ENCODE results near the gene BCAS3. TPM values are rescaled to one million over a fixed set of nuclear protein-coding genes. Genes with fewer than 3 reads are reported as not detected.
A peak's percentile ranks its signal among the peaks of the same experiment; 100 is the strongest.

Gene BCAS3
- total RNA-seq: 10 to 100 TPM; 13.7 to 25.8 TPM

GRCh38 chr17:60677308-60678117 lies at the start of gene BCAS3:
Gene BCAS3, plus strand, starts transcription at chr17:60677851.
- Mint-ChIP-seq H3K4me1 (peaks cover 18% of the 10 kb centered on the region), H3K27me3 (no peaks in the 10 kb centered on the region), H3K27ac (peak within 1 kb of the TSS; percentile 87), H3K4me3 (peak within 1 kb of the TSS; percentile 95), H3K9me3 (ENCODE audit: low read depth) (no peaks in the 10 kb centered on the region), H3K36me3 (no peaks in the 10 kb centered on the region)
- ATAC-seq (peak; percentile 97), DNase-seq (peak; percentile 99)
- CTCF ChIA-PET: interaction anchor here (0.9 to 1.6 kb wide), 5 partner anchors 18 to 257 kb away, joined by 3 to 7 read pairs (median 3); no protein-coding TSS in a partner anchor

DNA sequence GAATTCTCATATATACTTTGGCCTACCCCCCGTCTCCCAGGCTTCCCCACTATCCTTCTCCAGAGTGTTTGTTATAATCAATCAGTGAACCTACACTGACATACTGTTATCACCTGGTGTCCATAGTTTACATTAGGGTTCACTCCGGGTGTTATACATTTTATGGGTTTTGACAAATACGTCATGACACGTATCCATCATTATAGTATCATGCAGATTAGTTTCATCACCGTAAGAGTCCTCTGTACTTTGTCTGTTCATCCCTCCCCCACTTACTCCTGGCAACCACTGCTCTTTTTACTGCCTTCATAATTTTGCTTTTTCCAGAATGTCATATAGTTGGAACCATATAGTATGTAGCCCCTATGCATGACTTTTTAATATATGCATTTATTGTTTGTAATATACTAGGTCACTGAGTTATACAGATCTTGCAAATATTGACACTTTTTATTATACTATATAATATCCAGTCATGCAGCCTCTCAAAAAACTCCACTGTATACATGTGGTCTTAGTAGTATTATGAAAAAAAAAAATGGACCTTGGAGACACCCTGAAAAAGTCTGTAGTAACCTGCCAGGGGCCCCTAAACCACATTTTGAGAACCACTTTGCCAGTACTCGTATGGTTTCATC lies 49.3 kb upstream of the BCAS3 start:
- H3K36me3 Mint-ChIP-seq: peaks cover 2% of the 10 kb centered on the region
- no peak overlapping the region for H3K27ac Mint-ChIP-seq

GRCh38 chr17:60629120-60629519 lies 48.5 kb upstream of the BCAS3 start:
- CTCF ChIA-PET: interaction anchor here (1.0 kb wide), 1 partner anchor 10 kb away, joined by 4 read pairs; no protein-coding TSS in a partner anchor
- ATAC-seq (no peak), DNase-seq (no peak)
- peaks cover 2% of the 10 kb centered on the region for H3K36me3 Mint-ChIP-seq
- no peaks in the 10 kb centered on the region for H3K27me3 Mint-ChIP-seq
- H3K27ac Mint-ChIP-seq: no peak overlapping the region
- peaks cover 9% of the 10 kb centered on the region for H3K4me1 Mint-ChIP-seq
- H3K9me3 Mint-ChIP-seq (ENCODE audit: low read depth): no peaks in the 10 kb centered on the region
- H3K4me3 Mint-ChIP-seq: no peak overlapping the region

More for the DNA sequence above, 49.3 kb upstream of the BCAS3 start:
- ATAC-seq: no peak
- CTCF ChIA-PET: interaction anchor here (1.0 kb wide), 1 partner anchor 10 kb away, joined by 4 read pairs; no protein-coding TSS in a partner anchor
- DNase-seq: no peak
- Mint-ChIP-seq H3K27me3 (no peaks in the 10 kb centered on the region), H3K4me3 (no peak overlapping the region), H3K4me1 (peaks cover 10% of the 10 kb centered on the region), H3K9me3 (ENCODE audit: low read depth) (no peaks in the 10 kb centered on the region)

DNA sequence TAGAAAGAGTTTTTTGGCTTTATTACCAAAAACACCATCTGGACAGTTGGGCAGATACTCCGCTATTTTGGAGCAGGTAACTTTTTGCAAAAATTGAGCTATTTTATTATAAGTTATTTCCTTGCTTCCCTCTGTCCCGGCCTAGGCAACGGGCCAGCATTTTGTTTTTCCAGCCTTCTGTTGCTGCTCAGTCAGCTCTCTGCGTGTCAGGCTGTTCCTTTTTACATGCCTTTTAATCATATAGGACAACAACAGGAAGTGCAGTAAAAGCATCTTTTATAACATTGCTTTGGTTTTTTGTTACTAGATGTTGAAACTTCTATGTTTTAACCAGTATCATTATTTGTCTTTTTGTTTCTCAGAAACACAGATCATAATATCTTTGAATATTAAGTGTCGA lies 47.3 kb upstream of the BCAS3 start:
- no peak for ATAC-seq
- H3K36me3 Mint-ChIP-seq: peaks cover 2% of the 10 kb centered on the region
- no peak for DNase-seq
- H3K27me3 Mint-ChIP-seq: no peaks in the 10 kb centered on the region
- H3K9me3 Mint-ChIP-seq (ENCODE audit: low read depth): no peaks in the 10 kb centered on the region
- H3K27ac Mint-ChIP-seq: no peak overlapping the region
- peaks cover 9% of the 10 kb centered on the region for H3K4me1 Mint-ChIP-seq
- H3K4me3 Mint-ChIP-seq: no peak overlapping the region
- CTCF ChIA-PET: interaction anchor here (0.9 to 1.8 kb wide), 5 partner anchors 9 to 209 kb away, joined by 3 to 7 read pairs (median 4); no protein-coding TSS in a partner anchor

DNA sequence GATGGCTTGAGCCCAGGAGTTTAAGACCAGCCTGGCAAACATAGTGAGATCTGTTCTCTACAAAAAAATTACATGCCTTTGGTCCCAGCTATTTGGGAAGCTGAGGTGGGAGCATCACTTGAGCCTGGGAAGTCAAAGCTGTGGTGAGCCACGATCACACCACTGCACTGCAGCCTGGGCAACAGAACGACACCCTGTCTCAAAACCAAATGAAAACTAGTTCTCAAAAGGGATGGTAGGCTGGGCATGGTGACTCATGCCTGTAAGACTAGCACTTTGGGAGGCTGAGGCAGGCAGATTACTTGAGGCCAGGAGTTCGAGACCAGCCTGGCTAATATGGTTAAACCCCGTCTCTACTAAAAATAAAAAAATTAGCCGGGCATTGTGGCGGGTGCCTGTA lies 46.5 kb upstream of the BCAS3 start:
- peaks cover 2% of the 10 kb centered on the region for H3K36me3 Mint-ChIP-seq
- no peak for ATAC-seq
- no peaks in the 10 kb centered on the region for H3K27me3 Mint-ChIP-seq
- CTCF ChIA-PET: interaction anchor here (0.9 to 1.8 kb wide), 5 partner anchors 9 to 210 kb away, joined by 3 to 7 read pairs (median 4); no protein-coding TSS in a partner anchor
- H3K4me3 Mint-ChIP-seq: no peak overlapping the region
- H3K9me3 Mint-ChIP-seq (ENCODE audit: low read depth): no peaks in the 10 kb centered on the region
- DNase-seq: no peak
- peaks cover 9% of the 10 kb centered on the region for H3K4me1 Mint-ChIP-seq
- H3K27ac Mint-ChIP-seq: no peak overlapping the region

GRCh38 chr17:60637683-60638082 lies 40.0 kb upstream of the BCAS3 start:
- Mint-ChIP-seq H3K36me3 (peaks cover 20% of the 10 kb centered on the region), H3K4me1 (peaks cover 11% of the 10 kb centered on the region), H3K27me3 (no peaks in the 10 kb centered on the region), H3K27ac (no peak overlapping the region), H3K9me3 (ENCODE audit: low read depth) (no peaks in the 10 kb centered on the region), H3K4me3 (no peak overlapping the region)
- ATAC-seq: no peak
- no peak for DNase-seq
- CTCF ChIA-PET: interaction anchor here (0.7 to 3.5 kb wide), 21 partner anchors 9 to 605 kb away, joined by 3 to 15 read pairs (median 4); partner anchors contain the start of genes BCAS3, CHCT1 and PPM1D

GRCh38 chr17:60639019-60639330 lies 38.7 kb upstream of the BCAS3 start:
- DNase-seq (no peak), ATAC-seq (no peak)
- Mint-ChIP-seq H3K27me3 (no peaks in the 10 kb centered on the region), H3K36me3 (peaks cover 22% of the 10 kb centered on the region), H3K9me3 (ENCODE audit: low read depth) (no peaks in the 10 kb centered on the region), H3K27ac (no peak overlapping the region), H3K4me3 (no peak overlapping the region), H3K4me1 (peaks cover 11% of the 10 kb centered on the region)
- CTCF ChIA-PET: interaction anchor here (0.7 to 3.5 kb wide), 16 partner anchors 8 to 559 kb away, joined by 3 to 15 read pairs (median 4); partner anchors contain the start of genes BCAS3 and PPM1D

DNA sequence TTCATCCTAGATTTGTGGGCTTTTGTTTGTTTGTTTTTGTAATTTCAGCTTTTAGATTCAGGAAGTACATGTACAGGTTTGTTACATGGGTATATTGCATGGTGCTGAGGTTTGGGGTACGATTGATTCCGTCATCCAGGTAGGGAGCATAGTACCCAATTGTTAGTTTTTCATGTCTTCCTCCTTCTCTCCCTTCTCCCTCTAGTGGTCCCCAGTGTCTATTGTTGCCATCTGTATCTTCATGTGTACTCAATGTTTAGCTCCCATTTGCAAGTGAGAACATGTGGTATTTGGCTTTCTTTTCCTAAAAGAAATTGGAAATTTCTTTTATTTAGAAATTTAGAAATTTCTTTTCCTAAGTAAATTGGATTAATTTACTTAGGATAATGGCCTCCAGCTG lies 37.1 kb upstream of the BCAS3 start:
- no peak overlapping the region for H3K4me3 Mint-ChIP-seq
- CTCF ChIA-PET: interaction anchor here (0.6 to 3.5 kb wide), 9 partner anchors 10 to 217 kb away, joined by 3 to 15 read pairs (median 3); partner anchors contain the start of genes BCAS3 and PPM1D
- H3K36me3 Mint-ChIP-seq: peaks cover 22% of the 10 kb centered on the region
- H3K4me1 Mint-ChIP-seq: peaks cover 11% of the 10 kb centered on the region
- no peaks in the 10 kb centered on the region for H3K27me3 Mint-ChIP-seq
- DNase-seq (no peak), ATAC-seq (no peak)
- H3K27ac Mint-ChIP-seq: no peak overlapping the region
- no peaks in the 10 kb centered on the region for H3K9me3 Mint-ChIP-seq (ENCODE audit: low read depth)

DNA sequence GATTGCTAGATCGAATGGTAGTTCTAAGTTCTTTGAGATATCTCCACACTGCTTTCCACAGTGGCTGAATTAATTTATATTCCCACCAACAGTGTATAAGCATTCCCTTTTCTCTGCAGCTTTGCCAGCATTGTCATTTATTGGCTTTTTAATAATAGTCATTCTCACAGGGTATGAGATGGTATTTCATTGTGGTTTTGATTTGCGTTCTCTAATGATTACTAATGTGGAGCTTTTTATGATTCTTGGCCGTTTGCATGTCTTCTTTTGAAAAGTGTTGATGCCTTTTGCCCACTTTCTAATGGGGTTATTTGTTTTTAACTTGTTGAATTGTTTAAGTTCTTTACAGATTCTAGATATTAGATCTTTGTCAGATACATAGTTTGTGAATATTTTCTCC lies 36.5 kb upstream of the BCAS3 start:
- Mint-ChIP-seq H3K9me3 (ENCODE audit: low read depth) (no peaks in the 10 kb centered on the region), H3K27me3 (no peaks in the 10 kb centered on the region), H3K4me3 (no peak overlapping the region), H3K4me1 (peaks cover 11% of the 10 kb centered on the region), H3K27ac (no peak overlapping the region), H3K36me3 (peaks cover 22% of the 10 kb centered on the region)
- CTCF ChIA-PET: interaction anchor here (0.6 to 3.5 kb wide), 7 partner anchors 9 to 218 kb away, joined by 3 to 15 read pairs (median 3); partner anchors contain the start of gene PPM1D
- DNase-seq (no peak), ATAC-seq (no peak)

GRCh38 chr17:60641810-60642220 lies 35.8 kb upstream of the BCAS3 start:
- Mint-ChIP-seq H3K27me3 (no peaks in the 10 kb centered on the region), H3K9me3 (ENCODE audit: low read depth) (no peaks in the 10 kb centered on the region), H3K4me1 (peaks cover 11% of the 10 kb centered on the region), H3K4me3 (no peak overlapping the region), H3K27ac (no peak overlapping the region), H3K36me3 (peaks cover 19% of the 10 kb centered on the region)
- ATAC-seq: peak; percentile 65
- peak; percentile 69 for DNase-seq
- CTCF ChIA-PET: interaction anchor here (1.0 kb wide), 1 partner anchor 10 kb away, joined by 3 read pairs; no protein-coding TSS in a partner anchor

GRCh38 chr17:60645918-60646523 lies 31.6 kb upstream of the BCAS3 start:
- CTCF ChIA-PET: interaction anchor here (1.1 to 1.2 kb wide), 3 partner anchors 8 to 415 kb away, joined by 3 read pairs; no protein-coding TSS in a partner anchor
- Mint-ChIP-seq H3K36me3 (peaks cover 22% of the 10 kb centered on the region), H3K27me3 (no peaks in the 10 kb centered on the region), H3K4me1 (peaks cover 9% of the 10 kb centered on the region), H3K27ac (no peak overlapping the region), H3K4me3 (no peak overlapping the region), H3K9me3 (ENCODE audit: low read depth) (no peaks in the 10 kb centered on the region)
- ATAC-seq (no peak), DNase-seq (no peak)

DNA sequence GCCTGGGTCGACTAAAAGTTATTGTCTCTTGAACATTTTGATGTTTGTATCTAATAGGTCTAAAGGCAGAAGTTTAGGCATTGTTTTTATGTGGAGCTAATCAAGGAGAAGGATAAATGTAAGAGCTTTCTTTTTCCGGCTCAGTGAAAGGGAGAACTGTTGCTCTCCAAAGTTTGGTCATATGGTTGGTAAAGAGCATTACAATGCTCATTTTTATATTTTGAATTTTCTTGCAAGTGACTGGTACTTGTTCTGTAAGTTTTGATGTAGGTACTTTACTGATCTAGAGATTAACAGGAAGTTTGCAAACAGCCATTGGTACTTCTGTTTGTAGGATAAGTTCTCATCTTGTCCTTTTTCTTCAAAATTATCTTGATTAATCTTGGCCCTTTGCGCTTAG lies 30.9 kb upstream of the BCAS3 start:
- no peaks in the 10 kb centered on the region for H3K27me3 Mint-ChIP-seq
- H3K4me3 Mint-ChIP-seq: no peak overlapping the region
- peaks cover 25% of the 10 kb centered on the region for H3K36me3 Mint-ChIP-seq
- ATAC-seq (no peak), DNase-seq (no peak)
- H3K9me3 Mint-ChIP-seq (ENCODE audit: low read depth): no peaks in the 10 kb centered on the region
- H3K4me1 Mint-ChIP-seq: peaks cover 6% of the 10 kb centered on the region
- CTCF ChIA-PET: interaction anchor here (1.1 to 1.2 kb wide), 3 partner anchors 9 to 415 kb away, joined by 3 read pairs; no protein-coding TSS in a partner anchor
- H3K27ac Mint-ChIP-seq: no peak overlapping the region

DNA sequence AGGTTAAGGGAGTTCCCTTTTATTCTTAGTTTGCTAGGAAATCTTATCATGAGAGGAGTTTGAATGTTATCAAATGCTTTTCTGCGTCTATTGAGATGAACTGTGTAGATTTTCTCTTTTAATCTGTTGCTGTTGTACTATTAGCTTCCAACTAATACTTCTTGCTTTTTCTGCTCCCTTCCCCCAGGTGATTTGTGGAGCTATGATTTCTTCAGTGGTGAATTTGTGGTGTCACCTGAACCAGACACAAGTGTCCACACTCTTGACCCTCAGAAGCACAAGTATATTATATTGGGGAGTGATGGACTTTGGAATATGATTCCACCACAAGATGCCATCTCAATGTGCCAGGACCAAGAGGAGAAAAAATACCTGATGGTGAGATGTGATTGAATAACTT lies 29.9 kb upstream of the BCAS3 start:
- Mint-ChIP-seq H3K27ac (no peak overlapping the region), H3K9me3 (ENCODE audit: low read depth) (no peaks in the 10 kb centered on the region), H3K36me3 (peaks cover 27% of the 10 kb centered on the region), H3K4me1 (peaks cover 9% of the 10 kb centered on the region), H3K4me3 (no peak overlapping the region), H3K27me3 (no peaks in the 10 kb centered on the region)
- no peak for DNase-seq
- CTCF ChIA-PET: interaction anchor here (0.7 kb wide), 1 partner anchor 9 kb away, joined by 5 read pairs; no protein-coding TSS in a partner anchor
- no peak for ATAC-seq

Data from activated CD8-positive, alpha-beta memory T cell treated with anti-CD3 and anti-CD28 coated beads, Interleukin-2, amount 10 ng/mL, durations not matched to agents 7 days and 5 days (primary cell).